Activated CD4-positive, alpha-beta T cell treated with anti-CD3 and anti-CD28 coated beads, Interleukin-2, Interleukin-4, amounts not matched to agents 100 ng/mL and 50 ng/mL, durations not matched to agents 16 hours and 8 hours (primary cell): ENCODE data around the gene ADAMTSL3.

ENCODE experiments used
- DNase-seq: peaks from one replicate; pipeline ENCODE4 v3.0.0-alpha.2; 2020; ENCODE audit warnings: low spot score

Gene ADAMTSL3

DNA sequence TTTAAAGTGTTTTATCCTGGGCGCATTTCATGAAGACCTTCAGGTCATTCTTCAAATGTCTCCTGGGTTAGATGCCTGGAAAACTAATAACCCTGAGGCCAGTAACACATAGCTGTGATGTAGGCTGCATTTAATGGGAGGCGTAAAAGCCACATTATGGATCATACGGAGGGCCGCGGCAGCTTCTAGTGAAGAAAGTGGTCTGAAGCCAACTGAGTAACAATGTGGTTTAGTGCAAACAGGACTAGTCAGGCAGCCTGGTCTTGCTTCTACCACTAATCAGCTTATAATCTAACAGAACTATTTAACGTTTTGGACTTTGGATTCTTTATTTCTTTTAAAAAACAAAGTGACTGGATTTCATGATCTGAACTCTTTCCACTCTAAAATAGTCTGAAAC, 54.4 kb downstream of the ADAMTSL3 start:
- no peak for DNase-seq

DNA sequence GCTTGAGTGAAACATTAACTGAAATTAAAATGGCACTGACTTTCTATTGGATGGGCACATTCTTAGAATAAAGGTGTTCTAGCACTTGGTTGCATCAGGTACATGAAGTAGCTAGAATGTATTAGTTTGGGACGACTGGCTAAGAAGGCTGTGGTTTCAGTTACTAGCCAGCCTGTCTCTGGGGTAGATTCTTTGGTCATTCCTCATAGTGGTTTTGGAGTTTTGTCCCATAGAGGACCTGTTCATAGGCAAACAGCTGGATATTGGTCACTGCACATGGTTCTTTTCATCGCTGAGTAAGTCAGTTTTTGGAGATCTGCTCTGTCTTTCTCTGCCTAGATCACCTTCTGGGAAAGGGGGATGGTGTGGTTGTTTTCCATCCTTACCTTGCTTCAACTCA, 55.3 kb downstream of the ADAMTSL3 start:
- no peak for DNase-seq

DNA sequence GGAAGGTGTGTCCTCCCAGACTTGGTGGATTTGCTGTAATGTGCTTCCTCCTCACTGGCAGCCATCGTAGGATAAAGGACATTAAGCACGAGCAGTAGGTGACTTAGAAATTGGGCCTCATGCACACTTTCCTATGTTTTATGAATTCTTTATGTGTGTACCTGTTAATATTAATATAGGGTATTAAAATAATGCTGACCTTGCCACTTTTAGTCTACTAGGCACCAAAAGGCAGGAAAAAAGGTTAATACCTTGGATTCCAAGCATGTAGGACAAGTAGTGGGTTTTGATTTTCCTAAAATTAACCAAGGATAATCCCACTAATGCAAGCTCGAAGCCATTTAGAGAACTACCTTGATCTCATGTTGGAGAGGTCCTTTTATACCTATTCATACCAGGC, 55.9 kb downstream of the ADAMTSL3 start:
- no peak for DNase-seq

DNA sequence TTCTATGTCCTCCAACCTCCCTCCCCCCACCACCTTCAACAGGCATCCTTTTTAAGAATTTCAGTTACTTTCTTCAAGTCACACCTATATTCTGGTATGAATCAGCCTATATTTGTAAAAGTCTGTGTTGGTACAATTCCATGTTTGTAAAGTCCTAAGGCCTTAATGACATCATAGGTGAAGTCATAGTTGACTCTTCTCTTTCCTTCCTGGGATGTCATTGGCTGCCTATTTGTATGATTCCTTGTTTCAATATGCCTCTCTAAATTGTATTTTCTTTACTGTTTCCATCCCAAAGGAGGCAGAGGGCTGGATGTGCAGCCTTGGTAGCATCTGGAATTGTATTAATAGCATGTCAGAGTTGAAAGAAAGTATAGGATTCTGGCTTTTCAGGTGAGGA, 56.5 kb downstream of the ADAMTSL3 start:
- no peak for DNase-seq

DNA sequence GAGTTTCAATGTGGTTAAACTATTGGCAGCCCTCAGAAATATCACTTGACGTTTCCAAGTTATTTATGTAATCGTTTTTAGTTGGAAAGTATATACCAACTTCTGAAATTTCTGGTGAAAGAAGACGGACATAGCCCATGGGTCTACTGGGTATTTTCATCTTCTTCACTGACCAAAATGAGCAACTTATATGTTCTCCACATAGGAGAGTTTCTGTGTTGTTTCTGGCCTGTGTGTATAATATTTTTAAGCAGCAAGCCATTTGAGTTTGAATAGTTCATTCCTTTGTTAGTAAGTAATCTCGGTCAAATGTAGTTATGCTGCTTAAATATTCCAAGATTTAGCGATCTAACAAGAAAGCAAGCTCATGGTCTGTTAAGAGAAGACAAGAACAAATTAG, 57.3 kb downstream of the ADAMTSL3 start:
- no peak for DNase-seq

DNA sequence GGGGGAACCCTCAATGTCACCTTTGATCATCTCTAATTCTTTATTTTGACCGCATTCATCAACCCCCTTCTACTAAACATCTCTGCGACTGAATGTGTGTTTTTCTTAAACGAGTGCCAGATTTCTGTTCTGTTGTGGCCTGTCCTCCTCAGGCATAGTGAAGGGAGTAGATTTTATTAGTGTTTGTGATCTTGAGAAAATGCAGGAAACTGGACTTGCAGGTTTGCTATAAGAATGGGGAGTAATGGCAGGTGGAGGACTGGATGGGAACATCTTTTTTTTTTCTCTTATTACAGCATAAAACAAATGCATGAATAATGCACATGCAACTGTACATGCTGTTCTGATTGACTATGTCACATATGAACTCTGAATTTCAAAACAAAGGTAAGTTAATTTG, 59.3 kb downstream of the ADAMTSL3 start:
- DNase-seq: no peak

DNA sequence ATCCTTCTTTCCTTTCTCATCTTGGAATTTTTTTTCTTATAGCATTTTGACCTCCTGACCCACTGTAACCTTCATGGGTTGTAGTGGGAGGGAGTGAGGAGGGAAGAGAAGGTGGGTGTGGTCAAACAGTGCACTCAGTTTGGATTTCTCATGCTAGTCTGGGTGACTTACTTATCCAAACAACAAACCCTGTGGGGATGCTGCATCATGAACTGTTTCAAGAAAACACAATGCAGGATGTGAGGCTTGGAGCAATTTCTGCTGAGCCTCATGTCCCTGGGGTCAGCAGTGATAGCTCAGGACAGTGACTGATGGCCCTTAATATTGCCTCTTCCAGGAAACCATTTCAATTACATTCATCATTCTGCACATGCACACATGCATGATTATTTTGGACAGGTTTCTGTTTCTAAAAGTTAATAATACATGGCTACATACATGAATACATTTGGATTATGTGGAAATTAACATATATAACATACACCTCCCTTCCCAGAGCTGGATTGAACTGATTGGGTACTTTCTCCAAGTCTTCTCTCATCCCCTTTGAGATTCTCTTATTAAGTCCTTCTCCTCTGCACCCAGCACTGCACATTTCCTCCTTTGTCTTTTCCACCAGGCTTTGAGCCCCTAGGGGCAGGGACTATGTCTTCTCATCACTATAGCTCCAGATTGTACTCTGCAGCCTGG, 61.2 kb downstream of the ADAMTSL3 start:
- no peak for DNase-seq

DNA sequence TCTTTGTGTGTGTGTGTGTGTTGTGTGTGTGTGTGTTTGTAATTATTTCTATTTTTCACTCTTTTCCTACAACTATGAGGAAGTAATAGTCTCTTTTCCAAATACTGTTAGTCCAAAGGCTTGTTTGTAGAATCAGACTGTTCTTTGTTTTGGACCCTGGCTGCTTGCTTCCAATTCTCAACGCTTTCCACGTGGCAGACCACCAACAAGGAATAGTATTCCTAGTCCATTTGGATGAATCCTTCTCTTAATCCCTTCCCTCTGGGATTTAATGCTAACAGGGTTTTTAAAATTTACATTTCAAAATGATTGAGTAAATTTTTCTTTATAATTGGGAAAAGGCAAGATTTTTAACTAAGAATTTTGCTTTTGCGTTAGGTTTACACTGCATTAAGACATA, 62.7 kb downstream of the ADAMTSL3 start:
- no peak for DNase-seq

DNA sequence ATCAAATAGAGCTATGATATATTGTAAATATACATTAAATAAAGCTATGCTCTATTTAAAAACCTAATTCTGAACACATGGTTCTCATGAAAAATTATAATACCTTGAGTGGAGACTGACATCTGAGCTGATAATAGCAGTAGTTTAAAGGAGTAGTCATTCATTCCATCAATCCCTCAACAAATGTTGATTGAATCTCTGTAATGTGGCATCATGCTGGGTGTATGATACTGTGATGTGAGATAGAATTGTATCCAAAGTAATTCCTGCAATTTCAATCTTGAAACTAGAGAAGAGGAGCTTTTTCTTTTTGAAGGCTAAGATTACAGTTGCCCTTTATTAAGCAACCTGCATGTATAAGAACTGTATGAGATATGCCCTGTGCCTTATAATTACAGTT, 63.1 kb downstream of the ADAMTSL3 start:
- no peak for DNase-seq

DNA sequence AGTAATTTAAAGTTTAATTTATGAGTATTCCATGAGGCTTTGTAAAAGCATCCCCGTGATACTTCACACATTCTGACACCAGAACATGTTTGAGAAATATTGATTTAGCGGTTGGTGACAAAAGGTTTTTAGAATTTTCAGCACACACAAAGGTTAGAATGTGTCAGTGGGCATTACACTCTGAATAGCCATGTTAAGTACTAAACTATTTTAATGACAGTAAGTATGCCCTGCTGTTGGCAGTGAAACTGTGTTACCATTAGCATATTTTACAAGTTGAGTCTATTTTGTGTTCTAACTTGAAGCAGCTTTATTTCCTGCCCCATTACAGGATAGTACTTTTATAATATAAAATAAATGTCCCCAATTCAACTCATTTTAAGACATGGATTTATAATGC, 66.5 kb downstream of the ADAMTSL3 start:
- no peak for DNase-seq

DNA sequence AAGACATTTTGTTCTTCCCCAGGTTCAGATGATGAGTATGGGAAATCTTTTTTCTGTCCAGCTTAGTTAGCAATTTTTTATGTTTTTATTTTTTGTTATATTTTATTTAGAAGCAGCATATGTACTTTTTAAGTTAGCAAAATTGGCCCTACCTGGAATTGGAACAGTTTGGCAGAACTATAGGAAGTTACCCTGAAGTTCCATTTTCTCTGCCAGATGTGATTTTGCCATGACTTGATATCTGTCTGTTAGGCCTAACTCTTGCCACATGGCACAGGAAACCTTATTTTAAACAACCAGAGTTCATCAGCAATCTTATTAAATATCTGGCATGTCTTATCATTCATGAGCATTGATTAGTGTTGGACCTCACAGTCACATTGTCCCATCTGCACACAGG, 67.1 kb downstream of the ADAMTSL3 start:
- no peak for DNase-seq

DNA sequence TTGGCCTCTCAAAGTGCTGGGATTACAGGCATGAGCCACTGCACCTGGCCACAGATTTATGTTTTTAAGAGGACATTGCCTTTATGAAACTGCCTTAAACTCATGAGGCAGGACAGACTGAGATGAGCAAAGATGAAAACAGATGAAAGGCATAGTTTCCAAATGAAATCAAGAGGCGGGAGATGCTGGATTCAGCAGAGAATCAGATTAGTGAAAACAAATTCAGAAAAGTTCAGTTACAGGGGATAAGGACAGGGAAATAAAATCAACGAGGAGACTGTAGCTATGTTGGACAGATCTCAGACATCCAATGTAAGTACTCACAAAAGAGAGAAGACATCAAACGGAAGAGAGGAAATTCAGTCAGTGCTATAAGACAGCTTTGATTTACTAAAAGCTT, 68.1 kb downstream of the ADAMTSL3 start:
- DNase-seq: no peak

DNA sequence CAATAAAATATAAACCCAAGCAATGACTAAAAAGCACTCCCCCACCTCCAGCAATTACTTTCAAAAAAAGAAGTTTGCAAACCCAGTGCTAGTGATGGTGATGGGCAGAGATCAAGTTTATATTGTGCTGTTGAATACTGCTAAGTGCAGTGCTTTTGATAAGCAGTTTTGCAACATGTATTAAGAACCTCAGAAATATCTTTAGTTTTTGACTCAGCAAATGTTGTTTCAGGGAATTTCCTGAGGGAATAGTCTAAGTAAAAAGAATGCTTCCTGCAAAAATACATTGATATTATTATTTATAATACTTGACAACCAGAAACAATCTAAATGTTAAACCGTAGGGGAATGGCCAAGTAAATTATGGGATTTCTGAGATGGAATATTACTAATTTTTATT, 69.3 kb downstream of the ADAMTSL3 start:
- DNase-seq: no peak

DNA sequence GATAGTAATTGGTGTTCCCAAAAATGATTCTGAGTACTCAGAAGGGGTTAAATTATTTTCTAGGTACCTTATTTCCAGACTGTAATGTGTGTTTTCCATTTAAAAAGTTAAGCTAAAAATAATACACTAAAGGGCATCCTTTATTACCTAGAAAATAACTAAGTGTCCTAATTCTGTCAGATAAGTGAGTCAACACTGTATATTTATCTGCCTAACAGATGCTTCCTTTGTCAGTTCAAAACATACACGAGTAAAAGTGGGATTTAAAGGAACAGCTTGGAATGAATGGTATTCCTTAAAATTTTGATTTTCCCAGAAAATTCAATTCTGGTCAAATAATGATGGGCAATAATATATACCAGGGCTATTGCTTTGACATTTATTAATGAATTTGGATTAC, 78.3 kb downstream of the ADAMTSL3 start:
- no peak for DNase-seq

DNA sequence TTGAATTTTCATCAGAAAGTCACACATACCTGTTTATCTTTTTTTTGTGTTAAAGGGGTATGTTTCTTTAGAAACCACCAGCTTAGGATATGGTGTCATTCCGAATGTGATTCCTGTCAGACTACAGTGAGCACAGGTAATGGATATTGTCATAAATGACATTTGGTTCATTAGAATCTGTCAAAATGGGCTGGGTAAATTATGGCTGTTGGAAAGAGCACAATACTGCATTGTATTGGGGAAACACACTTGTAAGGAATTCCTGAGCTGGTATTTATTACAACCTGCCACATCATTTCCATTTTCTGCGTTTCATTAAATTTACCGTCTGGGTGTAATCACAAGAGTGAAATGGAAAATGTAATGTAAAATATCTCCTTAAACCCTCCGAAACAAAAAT, 78.8 kb downstream of the ADAMTSL3 start:
- DNase-seq: no peak

DNA sequence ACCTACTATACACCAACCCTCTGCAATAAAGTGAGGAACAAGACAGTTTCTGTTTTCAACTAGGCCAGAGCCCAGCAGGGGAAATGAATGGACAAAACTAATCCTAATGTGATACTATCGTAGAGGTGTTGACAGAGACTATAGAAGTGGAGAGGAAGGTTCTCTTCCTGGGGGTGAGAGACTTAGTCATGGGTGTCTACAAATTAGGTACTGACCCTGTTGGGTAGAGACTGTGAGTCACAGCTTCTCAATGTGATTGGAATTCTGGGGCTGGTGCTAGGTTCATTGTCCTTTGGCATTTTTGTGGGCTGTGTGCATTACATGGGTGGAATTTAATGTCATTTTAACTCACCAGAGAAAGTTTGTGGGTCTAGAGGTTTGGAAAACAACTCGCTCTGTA, 79.3 kb downstream of the ADAMTSL3 start:
- no peak for DNase-seq

DNA sequence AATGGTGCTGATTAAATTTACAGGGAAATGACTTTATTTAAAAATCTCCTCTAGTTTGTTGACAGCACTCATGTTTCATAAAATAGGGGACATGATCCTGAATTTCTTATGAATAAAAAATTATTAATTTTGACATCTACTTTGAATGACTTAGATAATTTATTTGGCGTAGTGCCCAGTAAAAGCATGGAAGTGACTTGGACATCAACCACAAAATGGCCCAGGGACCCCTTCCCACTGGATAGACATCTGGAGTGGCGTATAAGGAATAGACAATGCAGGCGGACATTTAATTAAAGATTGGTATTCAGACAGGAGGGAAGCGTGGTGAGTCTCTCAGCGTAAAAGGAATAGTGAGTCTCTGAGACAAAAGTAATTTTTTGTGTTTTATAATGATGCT, 79.8 kb downstream of the ADAMTSL3 start:
- no peak for DNase-seq

DNA sequence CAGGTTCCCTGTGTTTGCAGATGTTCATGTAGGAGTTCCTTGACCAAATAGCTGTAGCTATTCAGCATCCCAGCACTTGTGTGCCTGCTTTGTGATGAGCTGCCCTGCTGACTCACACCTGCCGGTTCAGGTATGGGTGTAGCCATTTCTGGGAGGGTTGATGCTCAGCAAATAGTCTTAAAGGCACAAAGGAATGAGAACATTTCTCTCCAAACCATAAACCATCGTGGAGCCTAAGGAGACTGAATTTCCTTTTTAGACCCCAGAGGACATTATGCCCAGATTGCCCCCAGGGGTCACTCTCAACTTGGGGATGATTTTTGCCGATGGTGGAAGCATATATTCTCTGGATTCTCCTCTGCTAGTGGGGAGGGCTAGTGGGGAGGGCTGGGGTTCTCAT, 80.6 kb downstream of the ADAMTSL3 start:
- no peak for DNase-seq

DNA sequence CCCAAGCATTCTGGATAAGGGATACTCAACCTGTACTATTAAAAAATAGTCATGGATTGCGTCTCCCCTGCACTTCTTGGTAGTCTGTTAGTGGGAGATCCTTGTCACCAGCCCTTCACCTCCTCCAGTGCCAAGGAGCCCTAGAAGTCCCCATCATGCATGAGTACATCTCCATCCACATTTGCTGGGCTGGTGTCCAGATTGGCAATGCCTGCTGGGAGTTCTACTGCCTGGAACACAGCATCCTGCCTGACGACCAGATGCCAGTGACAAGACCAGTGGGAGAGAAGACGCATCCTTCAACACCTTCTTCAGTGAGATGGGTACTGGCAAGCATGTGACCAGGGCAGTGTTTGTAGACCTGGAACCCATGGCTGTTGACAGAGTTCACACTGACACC, 85.7 kb downstream of the ADAMTSL3 start:
- no peak for DNase-seq

DNA sequence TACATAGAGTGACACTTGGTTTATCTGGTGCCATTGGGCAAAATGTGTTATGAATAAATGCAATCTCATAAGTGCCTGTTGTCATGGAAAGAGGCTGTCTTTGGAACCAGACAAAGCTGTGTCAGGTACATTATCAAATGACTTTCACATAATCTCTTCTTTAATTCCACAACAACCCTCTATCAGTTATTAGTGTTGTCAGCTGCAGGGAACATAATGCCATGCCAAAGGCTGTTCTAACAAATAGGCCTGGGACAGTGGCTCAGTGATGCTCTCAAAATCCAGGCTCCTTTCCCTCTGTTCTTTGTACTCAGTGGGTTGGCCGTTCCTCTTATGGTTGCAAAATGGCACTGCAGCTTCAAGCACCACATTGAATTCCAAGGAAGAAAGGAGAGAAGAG, 91.8 kb downstream of the ADAMTSL3 start:
- no peak for DNase-seq

DNA sequence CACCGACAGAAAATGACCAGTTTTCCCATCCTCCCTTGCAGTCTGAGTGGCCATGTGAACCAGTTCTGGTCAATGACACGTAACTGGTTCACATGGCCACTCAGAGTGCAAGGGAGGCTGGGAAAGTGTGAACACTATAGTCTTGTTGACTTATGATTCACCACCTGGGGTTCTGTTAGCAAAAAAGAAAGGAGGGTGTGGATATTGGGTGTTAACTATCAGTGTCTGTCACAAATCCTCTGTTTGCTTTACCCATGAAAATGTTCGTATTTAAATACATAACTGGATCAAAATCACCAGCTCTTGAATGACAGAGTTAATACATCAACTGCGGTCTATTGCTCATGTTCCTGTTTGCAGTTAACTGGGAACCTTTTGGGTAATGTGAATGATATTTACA, 92.3 kb downstream of the ADAMTSL3 start:
- DNase-seq: no peak

DNA sequence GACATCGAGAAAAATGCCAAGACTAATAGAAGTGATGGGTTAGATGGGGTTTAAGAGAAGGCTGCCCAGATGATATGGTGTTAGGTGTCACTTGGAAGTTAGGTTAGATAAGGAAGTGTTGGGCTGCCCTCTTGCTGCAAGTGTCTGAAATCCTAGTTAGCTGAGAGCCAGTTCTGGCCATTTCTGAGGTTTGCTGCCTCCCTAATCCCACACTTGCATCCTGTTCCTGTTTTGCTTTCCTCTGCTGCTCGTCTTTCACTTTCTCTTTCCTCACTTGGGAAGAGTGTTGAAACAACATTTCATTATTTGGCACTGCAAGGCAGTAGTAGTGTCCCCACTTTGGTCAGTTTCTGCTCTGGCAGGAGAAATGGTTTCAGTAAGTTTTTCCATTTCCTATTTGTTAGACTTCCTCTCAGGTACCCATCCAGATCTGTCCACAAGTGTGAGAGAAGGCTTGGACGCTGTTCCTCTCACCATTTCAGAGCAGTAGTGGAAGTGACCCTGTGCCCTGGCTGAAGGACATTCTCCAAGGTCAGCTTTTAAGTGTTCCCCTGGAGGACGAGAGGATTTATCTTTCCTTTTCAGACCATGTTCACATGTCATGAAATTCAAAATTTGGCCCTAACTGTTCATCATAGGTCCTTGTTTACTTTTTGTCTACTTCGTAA, 93.3 kb downstream of the ADAMTSL3 start:
- no peak for DNase-seq

DNA sequence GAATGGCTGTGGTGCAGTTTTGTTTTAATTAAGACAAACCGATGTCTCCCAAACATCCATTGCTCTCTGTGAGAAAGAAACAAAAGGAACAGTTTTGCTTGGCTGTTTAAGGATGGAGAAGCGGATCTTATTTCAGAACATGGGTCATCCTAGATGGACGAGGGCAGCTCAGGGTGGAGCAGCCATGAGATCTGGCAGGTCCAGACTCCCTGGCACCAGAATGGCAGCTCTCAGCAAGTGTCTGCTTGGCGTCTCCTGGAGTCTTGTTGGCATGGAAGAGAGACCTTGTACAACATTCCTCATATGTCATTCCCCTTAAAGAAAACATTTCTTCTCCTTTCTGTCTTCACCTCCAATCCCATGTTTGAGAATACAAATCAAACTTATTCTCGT, 93.8 kb downstream of the ADAMTSL3 start:
- DNase-seq: no peak

DNA sequence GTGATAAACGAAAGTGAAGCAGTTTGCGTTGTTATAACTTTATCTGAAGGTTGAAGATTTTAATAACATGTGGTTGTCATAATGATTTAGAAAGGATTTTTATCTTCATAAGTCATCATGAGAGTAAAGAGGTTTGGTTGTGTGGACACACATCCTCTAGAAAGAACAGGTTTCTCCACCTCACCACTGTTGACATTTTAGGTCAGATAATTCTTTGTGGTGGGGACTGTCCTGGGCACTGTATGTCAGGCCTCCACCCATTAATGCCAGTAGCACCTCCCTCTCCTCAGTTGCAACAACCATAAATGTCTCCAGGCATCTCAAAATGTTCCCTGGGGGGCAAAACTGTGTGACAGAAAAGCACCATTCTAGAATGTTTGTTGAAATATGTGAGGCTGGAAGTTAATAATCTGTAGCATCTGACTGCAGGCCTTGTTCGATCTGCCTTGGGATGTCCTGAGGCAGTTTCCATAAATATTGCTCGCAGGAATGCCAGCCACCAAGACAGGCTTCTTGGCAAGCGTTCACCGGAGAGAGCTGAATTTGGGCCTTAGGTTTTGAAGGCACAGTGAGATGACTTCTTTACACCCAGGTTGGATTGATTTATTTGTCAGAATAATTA, 100.1 kb downstream of the ADAMTSL3 start:
- DNase-seq: no peak
